Measurements from ENCODE around the gene MIS18A. TPM values are rescaled to one million over a fixed set of nuclear protein-coding genes. Genes with fewer than 3 reads are reported as not detected.

The MIS18A gene
- total and polyA plus RNA-seq, 8 donors = 2.0 to 4.2 (median 2.8) TPM

DNA sequence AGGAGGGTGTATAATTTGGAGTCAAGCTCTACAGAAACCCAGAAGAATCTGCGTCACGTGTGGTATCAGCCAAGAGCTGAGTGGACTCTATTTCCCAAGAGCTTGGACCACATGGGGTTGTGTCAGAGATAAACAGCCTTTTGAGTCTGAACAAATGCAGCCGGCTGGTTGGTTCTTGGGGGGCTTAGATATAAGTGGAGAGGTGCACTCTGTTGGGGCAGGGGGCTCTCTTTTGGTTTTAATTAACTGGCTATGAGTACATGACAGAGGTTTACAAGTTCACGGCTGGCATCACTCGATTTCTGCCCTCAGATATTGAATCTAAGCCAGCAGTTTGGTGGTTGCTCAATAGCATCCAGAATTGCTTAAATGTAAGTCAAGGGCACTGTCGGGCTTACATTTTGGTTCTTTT lies 19.3 kb upstream of the MIS18A start:
- FAIRE-seq = no peak
- ATAC-seq = peak in 2 of 4 donors; percentile 30 to 34
- Histone ChIP-seq H3K27me3 (no peaks in the 10 kb centered on the region), H3K27ac (no peak overlapping the region), H3K4me3 (no peak overlapping the region), H3K4me1 (no peaks in the 10 kb centered on the region), H3K36me3 (no peaks in the 10 kb centered on the region), H3K9me3 (no peaks in the 10 kb centered on the region)
- DNase-seq = no peak
- TF ChIP-seq, protein P1, sequence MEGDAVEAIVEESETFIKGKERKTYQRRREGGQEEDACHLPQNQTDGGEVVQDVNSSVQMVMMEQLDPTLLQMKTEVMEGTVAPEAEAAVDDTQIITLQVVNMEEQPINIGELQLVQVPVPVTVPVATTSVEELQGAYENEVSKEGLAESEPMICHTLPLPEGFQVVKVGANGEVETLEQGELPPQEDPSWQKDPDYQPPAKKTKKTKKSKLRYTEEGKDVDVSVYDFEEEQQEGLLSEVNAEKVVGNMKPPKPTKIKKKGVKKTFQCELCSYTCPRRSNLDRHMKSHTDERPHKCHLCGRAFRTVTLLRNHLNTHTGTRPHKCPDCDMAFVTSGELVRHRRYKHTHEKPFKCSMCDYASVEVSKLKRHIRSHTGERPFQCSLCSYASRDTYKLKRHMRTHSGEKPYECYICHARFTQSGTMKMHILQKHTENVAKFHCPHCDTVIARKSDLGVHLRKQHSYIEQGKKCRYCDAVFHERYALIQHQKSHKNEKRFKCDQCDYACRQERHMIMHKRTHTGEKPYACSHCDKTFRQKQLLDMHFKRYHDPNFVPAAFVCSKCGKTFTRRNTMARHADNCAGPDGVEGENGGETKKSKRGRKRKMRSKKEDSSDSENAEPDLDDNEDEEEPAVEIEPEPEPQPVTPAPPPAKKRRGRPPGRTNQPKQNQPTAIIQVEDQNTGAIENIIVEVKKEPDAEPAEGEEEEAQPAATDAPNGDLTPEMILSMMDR (IDR thresholded peaks at IDR 0.05) = no peak
- WGBS, 2 donors = 78 to 84% methylated on average over 6 of the region's 6 CpGs
- intact Hi-C loops (cut with DNase I) = no loop called here

DNA sequence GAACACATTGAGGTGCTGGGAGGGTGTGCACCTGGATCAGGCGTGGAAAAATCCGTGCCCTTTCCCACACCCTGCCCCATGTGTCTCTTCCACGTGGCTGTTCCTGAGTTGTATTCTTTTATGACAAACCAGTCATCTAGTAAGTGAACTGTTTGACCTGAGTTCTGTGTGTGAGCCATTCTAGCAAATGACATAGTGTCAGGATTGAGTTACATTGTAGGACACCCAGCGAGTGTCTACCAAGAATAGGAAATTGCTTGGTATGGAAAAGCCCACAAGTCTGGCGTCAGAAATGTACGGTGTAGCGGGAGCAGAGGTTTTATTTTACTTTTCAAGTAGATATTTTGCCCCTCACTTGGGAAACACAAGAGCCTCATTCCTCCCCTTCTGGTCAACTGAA lies 18.6 kb upstream of the MIS18A start:
- no peak for DNase-seq
- Histone ChIP-seq H3K27me3 (no peaks in the 10 kb centered on the region), H3K36me3 (no peaks in the 10 kb centered on the region), H3K4me3 (no peak overlapping the region), H3K9me3 (no peaks in the 10 kb centered on the region), H3K4me1 (no peaks in the 10 kb centered on the region), H3K27ac (no peak overlapping the region)
- intact Hi-C loops (cut with DNase I) = no loop called here
- FAIRE-seq = no peak
- WGBS, 2 donors = 82 to 87% methylated on average over 7 of the region's 7 CpGs
- no peak for ATAC-seq
- TF ChIP-seq, protein P1 (IDR thresholded peaks at IDR 0.05) = no peak

DNA sequence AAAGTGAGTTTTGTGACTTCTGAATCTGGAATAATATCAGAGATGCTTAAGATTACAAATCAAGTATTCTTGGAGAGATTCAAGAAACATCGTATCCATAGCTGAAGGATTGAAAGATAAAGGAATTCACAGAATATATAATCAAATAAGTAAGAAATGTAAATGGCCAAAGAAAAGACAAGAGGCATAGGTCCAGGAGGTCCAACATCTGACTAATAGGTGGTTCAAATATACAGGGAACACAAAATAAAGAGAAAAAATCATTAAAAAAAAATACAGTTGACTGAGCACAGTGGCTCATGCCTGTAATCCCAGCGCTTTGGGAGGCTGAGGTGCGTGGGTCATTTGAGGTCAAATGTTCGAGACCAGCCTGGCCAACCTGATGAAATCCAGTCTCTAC lies 6.6 kb upstream of the MIS18A start:
- no peak for DNase-seq
- no peaks in the 10 kb centered on the region for H3K27me3 ChIP-seq
- no peak for ATAC-seq
- 94 to 98% methylated on average over 4 of the region's 4 CpGs for WGBS, 2 donors
- no peaks in the 10 kb centered on the region for H3K4me1 ChIP-seq
- H3K9me3 ChIP-seq = no peaks in the 10 kb centered on the region
- FAIRE-seq = no peak
- H3K4me3 ChIP-seq = no peak overlapping the region
- no peaks in the 10 kb centered on the region for H3K36me3 ChIP-seq
- intact Hi-C loops (cut with DNase I) = no loop called here
- H3K27ac ChIP-seq = no peak overlapping the region
- TF ChIP-seq, protein P1 (IDR thresholded peaks at IDR 0.05) = no peak

DNA sequence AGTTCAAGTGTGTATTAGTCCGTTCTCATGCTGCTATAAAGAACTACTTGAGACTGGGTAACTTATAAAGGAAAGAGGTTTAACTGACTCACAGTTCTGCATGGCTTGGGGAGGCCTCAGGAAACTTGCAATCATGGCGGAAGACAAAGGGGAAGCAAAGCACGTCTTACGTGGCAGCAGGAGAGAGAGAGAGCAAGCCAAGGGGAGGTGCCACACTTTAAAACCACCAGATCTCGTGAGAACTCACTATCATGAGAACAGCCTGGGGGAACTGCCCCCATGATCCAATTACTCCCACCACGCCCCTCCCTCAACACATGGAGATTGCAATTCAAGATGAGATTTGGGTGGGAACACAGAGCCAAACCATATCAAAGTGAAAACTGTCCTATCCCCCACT lies 4.1 kb upstream of the MIS18A start:
- Histone ChIP-seq H3K27ac (no peak overlapping the region), H3K4me1 (peaks cover 0 to 11% (median 0%) of the 10 kb centered on the region in 3 donors), H3K27me3 (no peaks in the 10 kb centered on the region), H3K4me3 (no peak overlapping the region), H3K36me3 (no peaks in the 10 kb centered on the region), H3K9me3 (no peaks in the 10 kb centered on the region)
- WGBS, 2 donors = 81 to 85% methylated on average over 6 of the region's 6 CpGs
- intact Hi-C loops (cut with DNase I) = no loop called here
- DNase-seq (no peak), FAIRE-seq (no peak), ATAC-seq (no peak)
- TF ChIP-seq, protein P1 (IDR thresholded peaks at IDR 0.05) = no peak

- Histone ChIP-seq H3K9me3 (no peaks in the 10 kb centered on the region), H3K27me3 (no peaks in the 10 kb centered on the region), H3K27ac (no peak overlapping the region), H3K36me3 (no peaks in the 10 kb centered on the region), H3K4me3 (no peak overlapping the region), H3K4me1 (peaks cover 0 to 13% (median 0%) of the 10 kb centered on the region in 3 donors)
- DNase-seq = no peak
- intact Hi-C loops (cut with DNase I) = no loop called here
- no peak for ATAC-seq
- FAIRE-seq = no peak
- TF ChIP-seq, protein P1 (IDR thresholded peaks at IDR 0.05) = no peak
- WGBS, 2 donors = 89 to 93% methylated on average over 7 of the region's 7 CpGs
These were observed 2.7 kb upstream of the MIS18A start for GRCh38 chr21:32281531-32281930.

All from pancreas (tissue), 10 donors.